ENCODE data around the gene TLK1.

GRCh38 chr2:171098607-171099006, 62.1 kb downstream of the TLK1 start:
- no peak for TF ChIP-seq POLR2AphosphoS5 (IDR thresholded peaks at IDR 0.05)
- TF ChIP-seq CTCF (IDR thresholded peaks at IDR 0.05): no peak
- no peak for TF ChIP-seq POLR2A (IDR thresholded peaks at IDR 0.05)
